Sigmoid colon (tissue), 4 donors: ENCODE results near the gene MAS1L.

Experiments
- POLR2A ChIP-seq, 2 donors: fragments of 450-650 bp; IDR thresholded peaks; one replicate each; pipeline ENCODE4 v1.6.1; 2016; ENCODE audit warnings: antibody characterized with exemption in 2 of 2, mild to moderate bottlenecking in 2 of 2, moderate library complexity in 2 of 2
- POLR2AphosphoS5 ChIP-seq, 4 donors: sonication (generic); formaldehyde crosslinking; IDR thresholded peaks; one replicate each; pipeline ENCODE4 v1.6.1; 2017; ENCODE audit warnings: antibody characterized with exemption in 4 of 4
- TF ChIP-seq, protein P1 (sequence below), 4 experiments: fragments of 450-650 bp in 3 of 4; fragments of 200-600 bp in 1 of 4; IDR thresholded peaks; one replicate each; pipeline ENCODE4 v1.5.1; 2016 to 2019; ENCODE audit warnings: antibody characterized with exemption in 4 of 4, mild to moderate bottlenecking in 3 of 4, moderate library complexity in 2 of 4

DNA sequence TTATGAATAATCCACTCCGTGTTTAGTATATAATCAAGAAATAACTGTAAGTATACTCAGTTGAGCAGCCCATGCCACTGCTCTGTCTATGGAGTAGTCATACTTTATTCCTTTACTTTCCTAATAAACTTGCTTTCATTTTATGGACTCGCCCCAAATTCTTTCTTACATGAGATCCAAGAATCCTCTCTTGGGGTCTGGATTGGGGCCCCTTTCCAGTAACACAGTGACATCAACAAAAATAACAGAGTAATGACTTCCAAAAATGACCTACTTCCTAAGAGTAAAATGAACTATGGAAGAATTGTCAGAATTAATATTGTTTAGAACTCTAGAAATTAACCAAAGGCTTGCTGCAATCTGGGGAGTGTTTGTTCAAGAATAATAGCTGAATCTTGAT is 22.0 kb downstream of the MAS1L start:
- TF ChIP-seq POLR2AphosphoS5 (IDR thresholded peaks at IDR 0.05) (no peak), POLR2A (IDR thresholded peaks at IDR 0.05) (no peak)
- TF ChIP-seq, protein P1, sequence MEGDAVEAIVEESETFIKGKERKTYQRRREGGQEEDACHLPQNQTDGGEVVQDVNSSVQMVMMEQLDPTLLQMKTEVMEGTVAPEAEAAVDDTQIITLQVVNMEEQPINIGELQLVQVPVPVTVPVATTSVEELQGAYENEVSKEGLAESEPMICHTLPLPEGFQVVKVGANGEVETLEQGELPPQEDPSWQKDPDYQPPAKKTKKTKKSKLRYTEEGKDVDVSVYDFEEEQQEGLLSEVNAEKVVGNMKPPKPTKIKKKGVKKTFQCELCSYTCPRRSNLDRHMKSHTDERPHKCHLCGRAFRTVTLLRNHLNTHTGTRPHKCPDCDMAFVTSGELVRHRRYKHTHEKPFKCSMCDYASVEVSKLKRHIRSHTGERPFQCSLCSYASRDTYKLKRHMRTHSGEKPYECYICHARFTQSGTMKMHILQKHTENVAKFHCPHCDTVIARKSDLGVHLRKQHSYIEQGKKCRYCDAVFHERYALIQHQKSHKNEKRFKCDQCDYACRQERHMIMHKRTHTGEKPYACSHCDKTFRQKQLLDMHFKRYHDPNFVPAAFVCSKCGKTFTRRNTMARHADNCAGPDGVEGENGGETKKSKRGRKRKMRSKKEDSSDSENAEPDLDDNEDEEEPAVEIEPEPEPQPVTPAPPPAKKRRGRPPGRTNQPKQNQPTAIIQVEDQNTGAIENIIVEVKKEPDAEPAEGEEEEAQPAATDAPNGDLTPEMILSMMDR (IDR thresholded peaks at IDR 0.05) = no peak
